Measurements from ENCODE around the gene HPCAL1.

The HPCAL1 gene

GRCh38 chr2:10424051-10424450, 121.3 kb downstream of the HPCAL1 start:
- Histone ChIP-seq H3K9me2 (replicated peaks; ENCODE audit: low read depth, low read length) (no peaks in the 10 kb centered on the region), H3K4me3 (ENCODE audit: low read length, poor library complexity, severe bottlenecking) (no peak overlapping the region), H3K27me3 (ENCODE audit: insufficient read depth, low read length, poor library complexity, severe bottlenecking) (no peaks in the 10 kb centered on the region), H3F3A (ENCODE audit: low read depth) (no peaks in the 10 kb centered on the region), H3K9ac (ENCODE audit: low read depth, low read length, poor library complexity, severe bottlenecking) (no peak overlapping the region), H4K20me1 (ENCODE audit: insufficient read depth, low read length, poor library complexity, severe bottlenecking) (no peaks in the 10 kb centered on the region), H3K4me1 (ENCODE audit: insufficient read depth, low read length, poor library complexity, severe bottlenecking) (no peaks in the 10 kb centered on the region), H3K36me3 (ENCODE audit: insufficient read depth, low read length) (peaks cover 63% of the 10 kb centered on the region; the same call in 1 of the 2 replicates), H3K4me2 (ENCODE audit: low read depth, low read length, poor library complexity, severe bottlenecking) (no peak overlapping the region), H3K79me2 (ENCODE audit: insufficient read depth, low read length) (no peaks in the 10 kb centered on the region), H3K9me3 (ENCODE audit: insufficient read depth, low read depth, low read length) (no peaks in the 10 kb centered on the region), H2AFZ (ENCODE audit: low read length) (no peak overlapping the region)
- TF ChIP-seq EZH2phosphoT487 (IDR thresholded peaks at IDR 0.05; ENCODE audit: borderline replicate concordance) = no peak
- TF ChIP-seq CTCF (conservative IDR thresholded peaks at IDR 0.05; ENCODE audit: low read length) = no peak

GRCh38 chr2:10424916-10425505, 122.3 kb downstream of the HPCAL1 start:
- Histone ChIP-seq H3K9ac (ENCODE audit: low read depth, low read length, poor library complexity, severe bottlenecking) (no peak overlapping the region), H3K79me2 (ENCODE audit: insufficient read depth, low read length) (no peaks in the 10 kb centered on the region), H3K4me1 (ENCODE audit: insufficient read depth, low read length, poor library complexity, severe bottlenecking) (no peaks in the 10 kb centered on the region), H3K9me2 (replicated peaks; ENCODE audit: low read depth, low read length) (no peaks in the 10 kb centered on the region), H3K9me3 (ENCODE audit: insufficient read depth, low read depth, low read length) (no peaks in the 10 kb centered on the region), H3K36me3 (ENCODE audit: insufficient read depth, low read length) (peaks cover 62% of the 10 kb centered on the region; the same call in 1 of the 2 replicates), H3K4me3 (ENCODE audit: low read length, poor library complexity, severe bottlenecking) (no peak overlapping the region), H4K20me1 (ENCODE audit: insufficient read depth, low read length, poor library complexity, severe bottlenecking) (no peaks in the 10 kb centered on the region), H3K4me2 (ENCODE audit: low read depth, low read length, poor library complexity, severe bottlenecking) (no peak overlapping the region), H3K27me3 (ENCODE audit: insufficient read depth, low read length, poor library complexity, severe bottlenecking) (no peaks in the 10 kb centered on the region), H3F3A (ENCODE audit: low read depth) (no peaks in the 10 kb centered on the region), H2AFZ (ENCODE audit: low read length) (no peak overlapping the region)
- TF ChIP-seq CTCF (conservative IDR thresholded peaks at IDR 0.05; ENCODE audit: low read length) (no peak), EZH2phosphoT487 (IDR thresholded peaks at IDR 0.05; ENCODE audit: borderline replicate concordance) (no peak)

DNA sequence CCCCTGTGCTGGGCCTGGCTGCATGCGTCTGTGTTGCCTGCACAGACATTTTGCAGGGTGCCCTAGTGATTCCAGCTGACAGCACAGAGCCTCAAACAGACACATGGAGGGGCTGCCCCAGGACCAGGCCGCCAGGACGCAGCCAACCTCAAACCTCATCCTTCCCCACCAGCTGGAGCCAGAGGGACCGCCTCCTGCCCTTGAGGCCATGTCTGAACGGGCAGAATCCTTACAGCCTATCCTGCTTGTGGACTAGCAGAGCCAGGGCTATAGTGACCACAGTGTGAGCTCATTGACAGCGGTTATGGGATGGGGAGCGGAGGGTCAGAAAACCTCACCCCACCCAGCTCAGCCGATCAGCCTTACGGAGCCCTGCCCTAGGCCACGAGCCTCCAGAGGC, 123.0 kb downstream of the HPCAL1 start:
- H2AFZ ChIP-seq (ENCODE audit: low read length) = no peak overlapping the region
- H3K36me3 ChIP-seq (ENCODE audit: insufficient read depth, low read length) = peaks cover 57% of the 10 kb centered on the region; the same call in 1 of the 2 replicates
- no peak overlapping the region for H3K4me3 ChIP-seq (ENCODE audit: low read length, poor library complexity, severe bottlenecking)
- no peak overlapping the region for H3K4me2 ChIP-seq (ENCODE audit: low read depth, low read length, poor library complexity, severe bottlenecking)
- TF ChIP-seq EZH2phosphoT487 (IDR thresholded peaks at IDR 0.05; ENCODE audit: borderline replicate concordance) (no peak), CTCF (conservative IDR thresholded peaks at IDR 0.05; ENCODE audit: low read length) (no peak)
- H3F3A ChIP-seq (ENCODE audit: low read depth) = no peaks in the 10 kb centered on the region
- H4K20me1 ChIP-seq (ENCODE audit: insufficient read depth, low read length, poor library complexity, severe bottlenecking) = no peaks in the 10 kb centered on the region
- no peak overlapping the region for H3K9ac ChIP-seq (ENCODE audit: low read depth, low read length, poor library complexity, severe bottlenecking)
- no peaks in the 10 kb centered on the region for H3K9me2 ChIP-seq (replicated peaks; ENCODE audit: low read depth, low read length)
- no peaks in the 10 kb centered on the region for H3K79me2 ChIP-seq (ENCODE audit: insufficient read depth, low read length)
- H3K4me1 ChIP-seq (ENCODE audit: insufficient read depth, low read length, poor library complexity, severe bottlenecking) = no peaks in the 10 kb centered on the region
- H3K9me3 ChIP-seq (ENCODE audit: insufficient read depth, low read depth, low read length) = no peaks in the 10 kb centered on the region
- no peaks in the 10 kb centered on the region for H3K27me3 ChIP-seq (ENCODE audit: insufficient read depth, low read length, poor library complexity, severe bottlenecking)

Measured in Loucy (cell line).